SK-N-SH treated with all-trans-retinoic acid at 6 μM for 48 hours (cell line): Measurements from ENCODE around the gene TRIM43.
"Not testable (repeated sequence)": the region's sequence is repeated elsewhere in the genome, so short reads cannot be mapped to it uniquely, and the experiment has no call there.

Experiments used
- ARNTL ChIP-seq: fragments of 450-650 bp; formaldehyde crosslinking; IDR thresholded peaks from 2 replicates; pipeline ENCODE4 v1.5.0; 2020; ENCODE audit warnings: low read depth, mild to moderate bottlenecking, moderate library complexity, borderline replicate concordance
- CREB5 ChIP-seq: fragments of 250-450 bp; sonication (Bioruptor Pico); IDR thresholded peaks from 2 replicates; pipeline ENCODE4 v1.5.1; 2020; ENCODE audit warnings: low read depth, mild to moderate bottlenecking, moderate library complexity
- ESRRG ChIP-seq: fragments of 250-450 bp; sonication (Bioruptor Pico); IDR thresholded peaks from 2 replicates; pipeline ENCODE4 v1.6.1; 2021; ENCODE audit warnings: mild to moderate bottlenecking
- ISL1 ChIP-seq: fragments of 250-450 bp; sonication (Bioruptor Pico); IDR thresholded peaks from 2 replicates; pipeline ENCODE4 v2.1.2; 2022; ENCODE audit warnings: mild to moderate bottlenecking, moderate library complexity
- RARB ChIP-seq: fragments of 250-450 bp; sonication (Bioruptor Pico); IDR thresholded peaks from 2 replicates; pipeline ENCODE4 v1.8.0; 2021; ENCODE audit warnings: mild to moderate bottlenecking, moderate library complexity
- ZNF565 ChIP-seq: fragments of 450-650 bp; formaldehyde crosslinking; conservative IDR thresholded peaks from 2 replicates; pipeline ENCODE4 v1.5.0; 2020; ENCODE audit warnings: low read depth, mild to moderate bottlenecking, moderate library complexity
- ZNF70 ChIP-seq: fragments of 450-650 bp; formaldehyde crosslinking; IDR thresholded peaks from 2 replicates; pipeline ENCODE4 v1.5.0; 2020; ENCODE audit warnings: mild to moderate bottlenecking, moderate library complexity
- ZNF8 ChIP-seq: fragments of 450-650 bp; formaldehyde crosslinking; IDR thresholded peaks from 2 replicates; pipeline ENCODE4 v1.5.0; 2020; ENCODE audit warnings: mild to moderate bottlenecking, moderate library complexity
- TF ChIP-seq, protein P1 (sequence below): fragments of 250-450 bp; sonication (Bioruptor Pico); IDR thresholded peaks from 2 replicates; pipeline ENCODE4 v1.8.0; 2020; ENCODE audit warnings: mild to moderate bottlenecking, moderate library complexity, borderline replicate concordance

- not testable (repeated sequence) for TF ChIP-seq ZNF8; CREB5 (CRISPR knock-in tag); RARB (CRISPR knock-in tag); ESRRG (CRISPR knock-in tag); ZNF565 (CRISPR knock-in tag); ISL1; ARNTL (CRISPR knock-in tag); ZNF70
- TF ChIP-seq, protein P1, sequence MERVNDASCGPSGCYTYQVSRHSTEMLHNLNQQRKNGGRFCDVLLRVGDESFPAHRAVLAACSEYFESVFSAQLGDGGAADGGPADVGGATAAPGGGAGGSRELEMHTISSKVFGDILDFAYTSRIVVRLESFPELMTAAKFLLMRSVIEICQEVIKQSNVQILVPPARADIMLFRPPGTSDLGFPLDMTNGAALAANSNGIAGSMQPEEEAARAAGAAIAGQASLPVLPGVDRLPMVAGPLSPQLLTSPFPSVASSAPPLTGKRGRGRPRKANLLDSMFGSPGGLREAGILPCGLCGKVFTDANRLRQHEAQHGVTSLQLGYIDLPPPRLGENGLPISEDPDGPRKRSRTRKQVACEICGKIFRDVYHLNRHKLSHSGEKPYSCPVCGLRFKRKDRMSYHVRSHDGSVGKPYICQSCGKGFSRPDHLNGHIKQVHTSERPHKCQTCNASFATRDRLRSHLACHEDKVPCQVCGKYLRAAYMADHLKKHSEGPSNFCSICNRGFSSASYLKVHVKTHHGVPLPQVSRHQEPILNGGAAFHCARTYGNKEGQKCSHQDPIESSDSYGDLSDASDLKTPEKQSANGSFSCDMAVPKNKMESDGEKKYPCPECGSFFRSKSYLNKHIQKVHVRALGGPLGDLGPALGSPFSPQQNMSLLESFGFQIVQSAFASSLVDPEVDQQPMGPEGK = not testable (repeated sequence)
Measured at GRCh38 chr2:95646274-95646994, 54.6 kb downstream of the TRIM43 start.
